ENCODE results near the gene ANK2. TPM values are rescaled to one million over a fixed set of nuclear protein-coding genes. Genes with fewer than 3 reads are reported as not detected.

Gene ANK2
- total and polyA plus RNA-seq, 2 experiments from 2014 or later, result 7.7 to 40.4 TPM

GRCh38 chr4:113173126-113173792 is 123.8 kb downstream of the ANK2 start (continued):
- TF ChIP-seq ZNF462 (CRISPR knock-in tag; IDR thresholded peaks at IDR 0.05) (no peak), ZNF114 (CRISPR knock-in tag; IDR thresholded peaks at IDR 0.05) (no peak), STAT1 (IDR thresholded peaks at IDR 0.05; ENCODE audit: unreplicated experiment) (no peak), CTCF (conservative IDR thresholded peaks at IDR 0.05; ENCODE audit: low read depth in 2 of 2) (no peak)

- Histone ChIP-seq H3K4me3 (no peak overlapping the region), H3K9me2 (ENCODE audit: insufficient read depth) (no peaks in the 10 kb centered on the region), H3F3A (replicated peaks; ENCODE audit: low read depth) (no peaks in the 10 kb centered on the region), H3K27me3 (ENCODE audit: insufficient read depth) (no peaks in the 10 kb centered on the region), H4K20me1 (replicated peaks; ENCODE audit: insufficient read depth) (no peaks in the 10 kb centered on the region), H3K4me1 (ENCODE audit: insufficient read depth) (peaks cover 24% of the 10 kb centered on the region), H2AFZ (no peak overlapping the region), H3K4me2 (no peak overlapping the region), H3K79me2 (replicated peaks; ENCODE audit: insufficient read depth) (no peaks in the 10 kb centered on the region), H3K36me3 (ENCODE audit: insufficient read depth) (no peaks in the 10 kb centered on the region), H3K27ac (ENCODE audit: low read depth) (no peak overlapping the region)
- Mint-ChIP-seq H3K27me3 (ENCODE audit: insufficient read depth, low read depth, poor library complexity) (no peaks in the 10 kb centered on the region), H3K4me1 (peaks cover 21% of the 10 kb centered on the region), H3K4me3 (no peak overlapping the region), H3K36me3 (ENCODE audit: low read depth) (peaks cover 5% of the 10 kb centered on the region; the same call in 2 of the 3 replicates), H3K27ac (no peak overlapping the region), H3K9me3 (no peaks in the 10 kb centered on the region)
- no peak for DNase-seq (ENCODE audit: low spot score)
- ATAC-seq, result no peak
- TF ChIP-seq ZNF114 (CRISPR knock-in tag; IDR thresholded peaks at IDR 0.05) (no peak), STAT1 (IDR thresholded peaks at IDR 0.05; ENCODE audit: unreplicated experiment) (no peak), CTCF (conservative IDR thresholded peaks at IDR 0.05; ENCODE audit: low read depth in 2 of 2) (no peak), NANOG (IDR thresholded peaks at IDR 0.05; ENCODE audit: borderline replicate concordance) (no peak), CREB1 (CRISPR knock-in tag; IDR thresholded peaks at IDR 0.05; ENCODE audit: low read depth) (no peak), EZH2phosphoT487 (IDR thresholded peaks at IDR 0.05; ENCODE audit: unreplicated experiment) (no peak), EZH2 (IDR thresholded peaks at IDR 0.05; ENCODE audit: low read depth, unreplicated experiment) (no peak), ETS1 (IDR thresholded peaks at IDR 0.05) (no peak), POLR2AphosphoS5 (IDR thresholded peaks at IDR 0.05; ENCODE audit: low read depth) (no peak)
Measured at GRCh38 chr4:113173793-113174264, 124.4 kb downstream of the ANK2 start.
